HCT116 (cell line): ENCODE data around the gene SSTR3. TPM values are rescaled to one million over a fixed set of nuclear protein-coding genes. Genes with fewer than 3 reads are reported as not detected.

ENCODE experiments used
- ATAC-seq: fragments of 200-7000 bp; cut with Tn5 transposase; 2 replicates; pipeline ENCODE4 v1.9.1; 2020; ENCODE audit warnings: mild to moderate bottlenecking, moderate library complexity
- BruUV-seq: library from RNA; stranded (reverse); fragments of 400-500 nt; replicated peaks from 2 replicates; lab custom pipeline; 2021; lab: Mats Ljungman, UMichigan
- CTCF ChIA-PET: fragments of 300-600 bp; sonication (Branson Sonifier 250); formaldehyde crosslinking; loops from one replicate; lab custom pipeline; 2021; ENCODE audit warnings: antibody characterized with exemption; lab: Charles Lee
- POLR2A ChIA-PET: fragments of 300-600, 350-600 bp; sonication (Branson Sonifier 250); formaldehyde crosslinking; loops from one replicate; lab custom pipeline; 2021; ENCODE audit warnings: antibody characterized with exemption; lab: Charles Lee
- RAD21 ChIA-PET, 2 experiments: fragments of 300-600 bp; sonication (Branson Sonifier 250); formaldehyde crosslinking; loops; one replicate each; lab custom pipeline; 2023; ENCODE audit warnings: low total read pairs in 2 of 2; ENCODE audit not compliant: uncharacterized antibody in 2 of 2, unreplicated experiment in 2 of 2, low non-redundant PET in 1 of 2; lab: Charles Lee
- DNase-seq: peaks from one replicate; pipeline ENCODE4 v3.0.0-alpha.2; 2010; ENCODE audit warnings: low read depth, low spot score
- H2AFZ ChIP-seq: fragments of 200-600 bp; shearing (Covaris generic), sonication (generic); 2 replicates; pipeline ENCODE4 v1.6.1; 2017; ENCODE audit warnings: low read depth, mixed run types, mixed read lengths, antibody characterized with exemption, low read length; ENCODE audit not compliant: poor library complexity, severe bottlenecking
- H3K27ac ChIP-seq: 2 replicates; pipeline ENCODE4 v1.5.1; 2012; ENCODE audit warnings: low read depth, low read length
- H3K27me3 ChIP-seq: fragments of 200-600 bp; sonication (generic); 2 replicates; pipeline ENCODE4 v1.6.1; 2016; ENCODE audit warnings: mixed run types, low read length, mixed read lengths; ENCODE audit not compliant: insufficient read depth
- H3K36me3 ChIP-seq, 2 experiments: fragments of 200-500 bp in 1 of 2; fragments of 200-600 bp in 1 of 2; sonication (Bioruptor generic) in 1 of 2; sonication (generic) in 1 of 2; 2 replicates each; pipeline versions ENCODE4 v1.5.1 to v1.6.1; 2014 to 2016; ENCODE audit warnings: low read length in 2 of 2, inconsistent platforms in 1 of 2, mixed read lengths in 1 of 2, mixed run types in 1 of 2; ENCODE audit not compliant: insufficient read depth in 2 of 2, control insufficient read depth in 1 of 2
- H3K4me1 ChIP-seq, 2 experiments: fragments of 200-600 bp in 1 of 2; sonication (generic) in 1 of 2; 2 replicates each; pipeline versions ENCODE4 v1.5.1 to v1.6.1; 2012 to 2017; ENCODE audit warnings: low read length in 2 of 2, inconsistent platforms in 1 of 2, mild to moderate bottlenecking in 1 of 2, mixed read lengths in 1 of 2, mixed run types in 1 of 2, moderate library complexity in 1 of 2; ENCODE audit not compliant: insufficient read depth in 2 of 2, control insufficient read depth in 1 of 2
- H3K4me2 ChIP-seq: fragments of 200-600 bp; sonication (generic); 2 replicates; pipeline ENCODE4 v1.6.1; 2017; ENCODE audit warnings: mixed run types, low read length, mixed read lengths
- H3K4me3 ChIP-seq, 2 experiments: fragments of 200-600 bp in 1 of 2; sonication (generic) in 1 of 2; replicated peaks in 1 of 2; 2 replicates each; pipeline ENCODE4 v1.5.1; 2011 to 2016; ENCODE audit warnings: low read length in 2 of 2, control low read depth in 1 of 2, low read depth in 1 of 2, mild to moderate bottlenecking in 1 of 2, mixed read lengths in 1 of 2, mixed run types in 1 of 2
- H3K79me2 ChIP-seq: fragments of 200-600 bp; sonication (generic); 2 replicates; pipeline ENCODE4 v1.6.1; 2017; ENCODE audit warnings: mild to moderate bottlenecking, mixed run types, low read length, moderate library complexity, mixed read lengths; ENCODE audit not compliant: insufficient read depth
- H3K9ac ChIP-seq: fragments of 200-600 bp; sonication (generic); 2 replicates; pipeline ENCODE4 v1.6.1; 2016; ENCODE audit warnings: low read length, mixed read lengths
- H3K9me2 ChIP-seq: fragments of 200-600 bp; sonication (generic), shearing (Covaris generic); 2 replicates; pipeline ENCODE4 v1.6.1; 2017; ENCODE audit warnings: mixed run types, mild to moderate bottlenecking, moderate library complexity; ENCODE audit not compliant: insufficient read depth
- H3K9me3 ChIP-seq, 2 experiments: fragments of 200-500 bp in 1 of 2; fragments of 200-600 bp in 1 of 2; sonication (Bioruptor generic) in 1 of 2; sonication (generic) in 1 of 2; 2 replicates each; pipeline ENCODE4 v1.6.1; 2014 to 2017; ENCODE audit warnings: low read length in 2 of 2, mixed read lengths in 2 of 2, inconsistent platforms in 1 of 2, low read depth in 1 of 2, mild to moderate bottlenecking in 1 of 2, mixed run types in 1 of 2, moderate library complexity in 1 of 2; ENCODE audit not compliant: control insufficient read depth in 1 of 2, insufficient read depth in 1 of 2
- H4K20me1 ChIP-seq: fragments of 200-600 bp; sonication (generic), shearing (Covaris generic); 2 replicates; pipeline ENCODE4 v1.6.1; 2017; ENCODE audit warnings: mixed run types, mild to moderate bottlenecking, moderate library complexity; ENCODE audit not compliant: insufficient read depth
- EZH2 ChIP-seq: fragments of 200-600 bp; sonication (generic); IDR thresholded peaks from 2 replicates; pipeline ENCODE4 v1.6.1; 2017; ENCODE audit warnings: antibody characterized with exemption, mixed run types
- MAX ChIP-seq: IDR thresholded peaks from 2 replicates; pipeline ENCODE4 v1.6.1; 2012
- POLR2AphosphoS5 ChIP-seq: IDR thresholded peaks from 2 replicates; pipeline ENCODE4 v1.6.1; 2011; ENCODE audit warnings: mild to moderate bottlenecking, low read depth, low read length, moderate library complexity
- RAD21 ChIP-seq: IDR thresholded peaks from 2 replicates; pipeline ENCODE4 v1.6.1; 2012; ENCODE audit warnings: low read depth, mild to moderate bottlenecking
- SP1 ChIP-seq: IDR thresholded peaks from 2 replicates; pipeline ENCODE4 v1.6.1; 2012; ENCODE audit warnings: low read depth
- ZNF274 ChIP-seq: fragments of 200-500 bp; sonication (Bioruptor generic); IDR thresholded peaks from 2 replicates; pipeline ENCODE4 v1.6.1; 2014; ENCODE audit warnings: mild to moderate bottlenecking, low read depth, low read length, inconsistent platforms
- intact Hi-C: fragments of 100-400 bp; cut with micrococcal nuclease; formaldehyde crosslinking; loops from 2 replicates; pipeline ENCODE4 v1.10.0; 2022
- total RNA-seq: library from RNA; stranded (reverse); gene quantifications from one replicate; pipeline ENCODE4 v1.2.1, GENCODE V29; 2021; ENCODE audit not compliant: unreplicated experiment

The SSTR3 gene
- total RNA-seq, 1 experiment from 2014 or later, result not detected

DNA sequence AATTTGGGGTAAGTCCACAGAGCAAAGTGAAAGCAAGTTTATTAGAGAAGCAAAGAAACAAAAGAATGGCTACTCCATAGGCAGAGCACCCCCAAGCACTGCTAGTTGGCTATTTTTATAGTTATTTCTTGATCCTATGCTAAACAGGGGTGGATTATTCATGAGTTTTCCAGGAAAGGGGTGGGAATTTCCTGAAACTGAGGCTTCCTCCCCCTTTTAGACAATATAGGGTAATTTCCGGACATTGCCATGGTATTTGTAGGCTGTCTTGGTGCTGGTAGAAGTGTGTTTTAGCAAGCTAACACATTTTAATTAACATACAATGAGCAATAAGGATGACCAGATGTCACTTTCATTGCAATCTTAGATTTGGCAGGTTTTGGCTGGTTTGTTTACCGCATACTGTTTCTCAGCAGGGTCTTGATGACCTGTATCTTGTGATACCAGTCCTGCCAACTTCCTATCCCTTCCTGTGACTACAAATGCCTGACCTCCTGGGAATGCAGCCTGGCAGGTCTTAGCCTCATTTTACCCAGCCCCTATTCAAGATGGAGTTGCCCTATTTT, 23.3 kb downstream of the SSTR3 start (continued):
- TF ChIP-seq RAD21 (0 out of 2 replicates have a peak, but pooled peaks have one; percentile 13), EZH2 (no peak), MAX (no peak; the same call in 1 of the 2 replicates)

GRCh38 chr22:37187891-37188761, 24.2 kb downstream of the SSTR3 start, which contains the start of gene C1QTNF6:
Gene C1QTNF6, minus strand, starts transcription at chr22:37188247. Its CDS starts 34 bp downstream, at chr22:37188213.
- Histone ChIP-seq H3K4me2 (peak within 1 kb of the TSS; percentile 96), H3K9ac (peak within 1 kb of the TSS; percentile 84), H3K27me3 (no peaks in the 10 kb centered on the region), H3K4me1 (peaks cover 51 to 73% of the 10 kb centered on the region in 2 experiments), H3K36me3 (no peaks in the 10 kb centered on the region), H4K20me1 (no peaks in the 10 kb centered on the region), H3K9me2 (no peaks in the 10 kb centered on the region), H3K4me3 (peak within 1 kb of the TSS; percentile 58 to 67), H3K9me3 (no peaks in the 10 kb centered on the region), H3K27ac (peak within 1 kb of the TSS; percentile 100), H3K79me2 (no peaks in the 10 kb centered on the region), H2AFZ (no peak within 1 kb of the TSS)
- POLR2A ChIA-PET, result interaction anchor here (0.6 to 2.7 kb wide), 5 partner anchors 10 to 412 kb away, joined by 3 to 29 read pairs (median 6); partner anchors contain the start of gene IFT27
- CTCF ChIA-PET, result interaction anchor here (1.0 to 1.5 kb wide), 3 partner anchors 9 to 71 kb away, joined by 4 to 9 read pairs (median 4); no protein-coding TSS in a partner anchor
- no peak for TF ChIP-seq ZNF274
- TF ChIP-seq POLR2AphosphoS5, result peak; percentile 61
- 0 out of 2 replicates have a peak, but pooled peaks have one; percentile 28 for TF ChIP-seq MAX
- no peak for TF ChIP-seq RAD21
- peak; percentile 35 for TF ChIP-seq SP1
- peak; percentile 62 for ATAC-seq
- TSS peak; percentile 43 for BruUV-seq
- intact Hi-C loops, result no loop called here
- no peak for DNase-seq
- RAD21 ChIA-PET, result interaction anchor here in 1 of 2 experiments (0.6 kb wide), 1 partner anchor 10 kb away, joined by 4 read pairs; no protein-coding TSS in a partner anchor
